H9 (cell line): ENCODE data around the gene CD28. TPM values are rescaled to one million over a fixed set of nuclear protein-coding genes. Genes with fewer than 3 reads are reported as not detected.

ENCODE experiments used
- DNase-seq: peaks from one replicate; pipeline ENCODE4 v3.0.0-alpha.2; 2017
- H2AFZ ChIP-seq: one replicate; pipeline ENCODE4 v1.6.1; 2013; ENCODE audit warnings: mild to moderate bottlenecking, low read length, control low read depth, moderate library complexity
- H2AK5ac ChIP-seq: 2 replicates; pipeline ENCODE4 v1.6.1; 2013; ENCODE audit warnings: low read length, control low read depth, mixed read lengths; ENCODE audit not compliant: insufficient read length
- H2BK120ac ChIP-seq: one replicate; pipeline ENCODE4 v1.6.1; 2013; ENCODE audit warnings: low read depth, mild to moderate bottlenecking, low read length, control low read depth, inconsistent platforms; ENCODE audit not compliant: poor library complexity, severe bottlenecking
- H2BK12ac ChIP-seq: 2 replicates; pipeline ENCODE4 v1.6.1; 2013; ENCODE audit warnings: low read length, control low read depth, mixed read lengths, low read depth; ENCODE audit not compliant: insufficient read length
- H2BK15ac ChIP-seq: 2 replicates; pipeline ENCODE4 v1.6.1; 2013; ENCODE audit warnings: low read depth, low read length, control low read depth
- H2BK20ac ChIP-seq: one replicate; pipeline ENCODE4 v1.6.1; 2013; ENCODE audit warnings: low read depth, mild to moderate bottlenecking, low read length, control low read depth, inconsistent platforms; ENCODE audit not compliant: poor library complexity, severe bottlenecking
- H2BK5ac ChIP-seq: 2 replicates; pipeline ENCODE4 v1.6.1; 2013; ENCODE audit warnings: low read length, control low read depth, mixed read lengths; ENCODE audit not compliant: insufficient read length
- H3K14ac ChIP-seq: 2 replicates; pipeline ENCODE4 v1.6.1; 2013; ENCODE audit warnings: low read length, control low read depth; ENCODE audit not compliant: insufficient read depth
- H3K18ac ChIP-seq: 2 replicates; pipeline ENCODE4 v1.6.1; 2013; ENCODE audit warnings: low read depth, mild to moderate bottlenecking, mixed read lengths, low read length, control low read depth; ENCODE audit not compliant: insufficient read length
- H3K23ac ChIP-seq: 2 replicates; pipeline ENCODE4 v1.6.1; 2013; ENCODE audit warnings: low read length, control low read depth, mixed read lengths, low read depth; ENCODE audit not compliant: insufficient read length
- H3K23me2 ChIP-seq: 2 replicates; pipeline ENCODE4 v1.6.1; 2013; ENCODE audit warnings: low read depth, mild to moderate bottlenecking, mixed read lengths, low read length, control low read depth; ENCODE audit not compliant: insufficient read length, poor library complexity, severe bottlenecking
- H3K27ac ChIP-seq: 2 replicates; pipeline ENCODE4 v1.5.1; 2013; ENCODE audit warnings: low read length, control low read depth, mixed read lengths, low read depth; ENCODE audit not compliant: insufficient read length
- H3K27me3 ChIP-seq: 2 replicates; pipeline ENCODE4 v1.6.1; 2013; ENCODE audit warnings: low read length, control low read depth, inconsistent platforms; ENCODE audit not compliant: insufficient read depth
- H3K4ac ChIP-seq: 2 replicates; pipeline ENCODE4 v1.6.1; 2013; ENCODE audit warnings: low read depth, mild to moderate bottlenecking, control low read depth, inconsistent platforms, low read length, moderate library complexity
- H3K4me1 ChIP-seq: 2 replicates; pipeline ENCODE4 v1.6.1; 2013; ENCODE audit warnings: low read length, control low read depth, inconsistent platforms; ENCODE audit not compliant: insufficient read depth
- H3K4me2 ChIP-seq: 2 replicates; pipeline ENCODE4 v1.6.1; 2013; ENCODE audit warnings: low read length, control low read depth, mixed read lengths; ENCODE audit not compliant: insufficient read length, insufficient read depth
- H3K56ac ChIP-seq: 2 replicates; pipeline ENCODE4 v1.6.1; 2013; ENCODE audit warnings: low read depth, mild to moderate bottlenecking, mixed read lengths, low read length, control low read depth; ENCODE audit not compliant: insufficient read length
- H3K79me1 ChIP-seq: 2 replicates; pipeline ENCODE4 v1.6.1; 2013; ENCODE audit warnings: low read depth, mild to moderate bottlenecking, moderate library complexity, low read length, control low read depth, inconsistent platforms; ENCODE audit not compliant: insufficient read depth, poor library complexity, severe bottlenecking
- H3K79me2 ChIP-seq: 2 replicates; pipeline ENCODE4 v1.6.1; 2013; ENCODE audit warnings: low read length, control low read depth, inconsistent platforms; ENCODE audit not compliant: insufficient read depth
- H3K9ac ChIP-seq: 2 replicates; pipeline ENCODE4 v1.6.1; 2013; ENCODE audit warnings: low read length, control low read depth, mixed read lengths; ENCODE audit not compliant: insufficient read length; ENCODE audit errors: extremely low read depth
- H3K9me3 ChIP-seq: one replicate; pipeline ENCODE4 v1.6.1; 2013; ENCODE audit warnings: low read depth, low read length, inconsistent platforms; ENCODE audit not compliant: control insufficient read depth
- H3T11ph ChIP-seq: one replicate; pipeline ENCODE4 v1.6.1; 2013; ENCODE audit warnings: mild to moderate bottlenecking, low read length, control low read depth, inconsistent platforms
- H4K20me1 ChIP-seq: one replicate; pipeline ENCODE4 v1.6.1; 2013; ENCODE audit not compliant: control insufficient read depth, insufficient read length, insufficient read depth
- H4K5ac ChIP-seq: 2 replicates; pipeline ENCODE4 v1.6.1; 2013; ENCODE audit warnings: low read depth, mild to moderate bottlenecking, mixed read lengths, low read length, control low read depth; ENCODE audit not compliant: insufficient read length
- H4K8ac ChIP-seq: replicated peaks from 2 replicates; pipeline ENCODE4 v1.6.1; 2013; ENCODE audit warnings: low read length, control low read depth, mixed read lengths, low read depth; ENCODE audit not compliant: insufficient read length
- H4K91ac ChIP-seq: 2 replicates; pipeline ENCODE4 v1.6.1; 2013; ENCODE audit warnings: low read depth, mild to moderate bottlenecking, moderate library complexity, mixed read lengths, low read length, control low read depth; ENCODE audit not compliant: insufficient read length
- H3K27ac Mint-ChIP-seq, 3 experiments: 2 replicates in 2 of 3; 3 replicates in 1 of 3; pipeline ENCODE4 v1.8.0; 2020 to 2021; ENCODE audit warnings: mixed read lengths in 3 of 3, mild to moderate bottlenecking in 1 of 3, moderate library complexity in 1 of 3
- H3K27me3 Mint-ChIP-seq: 2 replicates; pipeline ENCODE4 v1.8.0; 2021; ENCODE audit warnings: low read depth, mild to moderate bottlenecking, moderate library complexity, mixed read lengths
- H3K36me3 Mint-ChIP-seq, 3 experiments: 2 replicates in 2 of 3; 3 replicates in 1 of 3; pipeline ENCODE4 v1.8.0; 2020 to 2021; ENCODE audit warnings: low read depth in 3 of 3, mixed read lengths in 3 of 3; ENCODE audit not compliant: insufficient read depth in 1 of 3
- H3K4me1 Mint-ChIP-seq, 2 experiments: 2 replicates each; pipeline ENCODE4 v1.8.0; 2020; ENCODE audit warnings: mixed read lengths in 2 of 2
- H3K4me3 Mint-ChIP-seq, 2 experiments: 2 replicates in 1 of 2; 3 replicates in 1 of 2; pipeline ENCODE4 v1.8.0; 2020 to 2021; ENCODE audit warnings: mild to moderate bottlenecking in 2 of 2, mixed read lengths in 2 of 2, moderate library complexity in 1 of 2
- H3K9me3 Mint-ChIP-seq, 2 experiments: 2 replicates in 1 of 2; 3 replicates in 1 of 2; pipeline ENCODE4 v1.8.0; 2020; ENCODE audit warnings: mild to moderate bottlenecking in 2 of 2, mixed read lengths in 2 of 2, moderate library complexity in 1 of 2
- CTCF ChIP-seq: fragments of 200-600 bp; sonication (generic); conservative IDR thresholded peaks from 3 replicates; pipeline ENCODE4 v1.8.0; 2021; ENCODE audit warnings: antibody characterized with exemption, mild to moderate bottlenecking
- WGBS: extraction: QIAGEN DNeasy Blood & Tissue Kit; methylation state at CpG from one replicate; pipeline ENCODE4 v1.1.7; 2013; ENCODE audit warnings: missing lambda C conversion rate, low lambda C conversion rate, mixed read lengths; ENCODE audit not compliant: insufficient read length; ENCODE audit errors: extremely low coverage; 5-methylcytosine and 5-hydroxymethylcytosine counted together
- total RNA-seq: library from RNA; stranded (reverse); gene quantifications from 2 replicates; pipeline ENCODE4 v1.2.1, GENCODE V29; 2021

CD28 gene
- total RNA-seq, 1 experiment from 2014 or later, result not detected

DNA sequence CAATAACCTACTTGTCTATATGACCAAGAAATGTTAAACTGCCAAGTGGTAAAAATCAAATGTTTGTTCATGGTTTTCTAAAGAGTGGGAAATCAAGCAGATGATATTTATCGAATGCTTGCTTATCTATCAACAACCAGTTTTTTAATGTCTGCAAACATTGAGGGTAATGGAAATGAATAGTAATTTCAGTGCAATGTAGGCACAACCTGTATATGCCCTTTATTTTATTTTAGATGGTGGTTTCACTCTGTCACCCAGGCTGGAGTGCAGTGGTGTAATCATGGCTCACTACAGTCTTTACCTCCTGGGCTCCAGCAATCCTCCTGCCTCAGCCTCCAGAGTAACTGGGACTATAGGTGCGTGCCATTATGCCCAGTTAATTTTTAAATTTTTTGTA, 46.0 kb upstream of the CD28 start:
- no peak for DNase-seq
- Histone ChIP-seq H3K56ac (no peak overlapping the region), H3K79me2 (no peaks in the 10 kb centered on the region), H3K14ac (no peak overlapping the region), H3T11ph (no peak overlapping the region), H3K4ac (no peak overlapping the region), H2BK20ac (no peak overlapping the region), H4K91ac (no peak overlapping the region), H2BK5ac (no peak overlapping the region), H4K20me1 (no peaks in the 10 kb centered on the region), H2BK15ac (no peak overlapping the region), H3K18ac (no peak overlapping the region), H2AK5ac (no peak overlapping the region), H2AFZ (no peak overlapping the region), H3K4me2 (no peak overlapping the region), H3K23ac (no peak overlapping the region), H2BK120ac (no peak overlapping the region), H3K4me1 (no peaks in the 10 kb centered on the region; the same call in 1 of the 2 replicates), H3K79me1 (no peaks in the 10 kb centered on the region), H4K5ac (no peak overlapping the region), H2BK12ac (no peak overlapping the region), H3K27me3 (no peaks in the 10 kb centered on the region), H3K23me2 (no peaks in the 10 kb centered on the region), H4K8ac (no peak overlapping the region), H3K9ac (no peak overlapping the region), H3K27ac (no peak overlapping the region), H3K9me3 (no peaks in the 10 kb centered on the region)
- TF ChIP-seq CTCF, result no peak
- Mint-ChIP-seq H3K4me1 (peaks cover 29 to 33% of the 10 kb centered on the region in 2 experiments), H3K27ac (no peak overlapping the region), H3K27me3 (0 out of 2 replicates have a peak, but pooled peaks cover under 1% of the 10 kb centered on the region), H3K9me3 (no peaks in the 10 kb centered on the region; a peak in 1 of 5 replicates), H3K4me3 (no peak overlapping the region), H3K36me3 (no peaks in the 10 kb centered on the region)
- WGBS, result no CpG with 5 or more reads among the region's 2 CpGs
